HG02973 (cell line): Measurements from ENCODE around the gene SGIP1.

Experiments
- ATAC-seq: cut with Tn5 transposase; IDR thresholded peaks from one replicate; pipeline ENCODE4 v1.9.1; 2021; ENCODE audit warnings: moderate library complexity; ENCODE audit not compliant: unreplicated experiment

SGIP1 gene, protein sequence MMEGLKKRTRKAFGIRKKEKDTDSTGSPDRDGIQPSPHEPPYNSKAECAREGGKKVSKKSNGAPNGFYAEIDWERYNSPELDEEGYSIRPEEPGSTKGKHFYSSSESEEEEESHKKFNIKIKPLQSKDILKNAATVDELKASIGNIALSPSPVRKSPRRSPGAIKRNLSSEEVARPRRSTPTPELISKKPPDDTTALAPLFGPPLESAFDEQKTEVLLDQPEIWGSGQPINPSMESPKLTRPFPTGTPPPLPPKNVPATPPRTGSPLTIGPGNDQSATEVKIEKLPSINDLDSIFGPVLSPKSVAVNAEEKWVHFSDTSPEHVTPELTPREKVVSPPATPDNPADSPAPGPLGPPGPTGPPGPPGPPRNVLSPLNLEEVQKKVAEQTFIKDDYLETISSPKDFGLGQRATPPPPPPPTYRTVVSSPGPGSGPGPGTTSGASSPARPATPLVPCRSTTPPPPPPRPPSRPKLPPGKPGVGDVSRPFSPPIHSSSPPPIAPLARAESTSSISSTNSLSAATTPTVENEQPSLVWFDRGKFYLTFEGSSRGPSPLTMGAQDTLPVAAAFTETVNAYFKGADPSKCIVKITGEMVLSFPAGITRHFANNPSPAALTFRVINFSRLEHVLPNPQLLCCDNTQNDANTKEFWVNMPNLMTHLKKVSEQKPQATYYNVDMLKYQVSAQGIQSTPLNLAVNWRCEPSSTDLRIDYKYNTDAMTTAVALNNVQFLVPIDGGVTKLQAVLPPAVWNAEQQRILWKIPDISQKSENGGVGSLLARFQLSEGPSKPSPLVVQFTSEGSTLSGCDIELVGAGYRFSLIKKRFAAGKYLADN

DNA sequence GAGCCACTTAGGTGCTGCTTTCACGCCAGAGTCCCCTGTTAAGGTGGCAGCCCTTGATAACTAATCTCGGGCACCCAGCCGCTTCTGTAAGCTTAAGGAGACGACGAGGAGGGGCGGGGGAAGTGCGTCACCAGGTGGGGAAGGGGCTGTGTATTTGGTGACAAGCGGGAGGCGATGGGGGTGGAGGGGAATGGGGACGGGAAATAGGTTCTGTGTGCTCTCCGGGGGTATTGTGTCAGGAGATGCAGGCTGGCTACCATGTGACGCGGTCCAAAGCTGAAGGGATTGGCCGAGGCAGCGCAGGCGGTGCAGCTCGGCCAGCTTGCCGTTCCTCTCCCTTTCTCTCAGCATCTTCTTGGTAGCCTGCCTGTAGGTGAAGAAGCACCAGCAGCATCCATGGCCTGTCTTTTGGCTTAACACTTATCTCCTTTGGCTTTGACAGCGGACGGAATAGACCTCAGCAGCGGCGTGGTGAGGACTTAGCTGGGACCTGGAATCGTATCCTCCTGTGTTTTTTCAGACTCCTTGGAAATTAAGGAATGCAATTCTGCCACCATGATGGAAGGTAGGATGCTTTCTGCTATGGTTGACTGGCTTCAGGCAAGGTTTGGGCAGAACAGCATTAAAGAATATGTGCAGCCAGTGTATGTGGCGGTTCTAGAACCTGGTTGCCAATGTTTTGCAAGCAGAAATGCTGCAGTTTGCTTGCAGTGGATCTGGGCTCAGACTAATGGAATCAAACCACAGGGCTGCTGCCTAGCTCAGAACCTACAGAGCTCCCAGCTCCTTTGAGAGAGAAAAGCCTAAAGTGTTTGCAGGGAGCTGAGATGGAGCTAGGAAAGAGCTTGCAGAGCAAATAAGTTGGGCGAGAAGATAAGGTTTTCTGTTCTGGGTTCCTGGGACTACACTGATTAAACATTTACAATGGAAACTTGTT is at the start of gene SGIP1:
Gene SGIP1, plus strand, starts transcription at position 350 of the 937 bp plus-strand sequence. Its CDS starts 206 bp downstream, at position 556.
- ATAC-seq: no peak

DNA sequence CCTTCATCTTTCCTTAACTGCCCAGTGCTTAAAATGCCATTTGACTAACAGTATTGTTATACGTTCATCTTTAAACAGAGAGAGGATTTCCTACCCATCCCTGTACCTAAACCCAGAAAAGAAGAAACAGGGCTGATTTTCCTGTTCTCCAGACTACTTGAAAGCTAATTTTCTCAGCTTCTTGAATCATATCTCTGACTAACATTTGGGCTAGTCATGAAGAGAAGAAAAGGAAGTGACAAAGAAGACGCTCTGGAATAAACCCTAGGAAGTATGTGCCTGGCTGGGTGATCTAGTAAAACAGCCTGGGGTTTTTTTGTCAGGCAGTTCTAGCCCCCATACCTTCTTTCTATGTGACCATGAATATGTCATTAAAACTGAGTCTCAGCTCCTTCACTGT is 44.8 kb upstream of the SGIP1 start:
- no peak for ATAC-seq

DNA sequence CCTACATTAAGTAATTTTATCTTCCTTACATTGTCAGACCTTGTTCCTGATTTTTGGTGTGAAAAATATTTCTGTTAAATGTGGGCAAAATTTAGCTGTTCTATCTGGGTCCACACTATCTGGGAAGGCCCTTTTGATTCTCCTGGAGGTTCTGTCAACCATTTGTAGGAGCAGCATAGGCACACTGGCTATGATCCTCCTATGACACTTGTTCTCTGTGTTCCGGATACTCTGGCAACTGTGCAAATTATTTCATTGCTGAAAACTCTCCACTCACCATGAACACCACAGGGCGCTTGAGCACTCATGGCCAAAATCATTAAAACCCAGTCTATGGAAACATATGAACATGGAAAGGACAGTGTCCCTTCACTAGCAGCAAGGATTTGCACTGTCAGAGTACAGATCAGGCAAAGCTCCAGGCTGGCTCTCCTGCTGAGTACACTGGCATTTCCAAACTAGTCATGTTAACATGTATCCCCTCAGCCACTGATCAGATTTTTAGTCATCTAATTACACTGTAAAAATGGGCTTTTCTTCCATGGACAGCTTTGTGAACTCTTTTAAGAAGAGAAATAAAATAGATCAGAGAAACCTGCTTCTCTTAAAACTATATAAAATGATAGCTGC is 43.9 kb upstream of the SGIP1 start:
- no peak for ATAC-seq

DNA sequence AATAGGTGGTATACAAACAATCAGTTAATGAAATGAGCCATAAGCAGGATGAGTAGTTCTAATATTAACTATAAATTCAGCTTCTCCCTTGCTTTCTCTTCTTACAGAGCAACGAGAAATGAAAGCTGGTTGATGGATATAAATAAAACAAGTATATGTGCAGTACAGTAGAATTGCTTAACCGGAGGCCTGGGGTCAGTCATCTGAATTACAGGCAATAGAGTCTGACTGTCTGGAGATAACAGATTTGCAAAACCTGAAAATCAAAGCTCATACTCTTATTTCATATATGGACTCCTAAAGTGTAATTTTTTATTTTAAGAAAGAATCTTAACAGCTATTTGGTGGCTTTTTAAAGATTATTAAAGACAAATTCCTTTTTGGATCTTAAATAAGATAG is 43.1 kb upstream of the SGIP1 start:
- no peak for ATAC-seq

DNA sequence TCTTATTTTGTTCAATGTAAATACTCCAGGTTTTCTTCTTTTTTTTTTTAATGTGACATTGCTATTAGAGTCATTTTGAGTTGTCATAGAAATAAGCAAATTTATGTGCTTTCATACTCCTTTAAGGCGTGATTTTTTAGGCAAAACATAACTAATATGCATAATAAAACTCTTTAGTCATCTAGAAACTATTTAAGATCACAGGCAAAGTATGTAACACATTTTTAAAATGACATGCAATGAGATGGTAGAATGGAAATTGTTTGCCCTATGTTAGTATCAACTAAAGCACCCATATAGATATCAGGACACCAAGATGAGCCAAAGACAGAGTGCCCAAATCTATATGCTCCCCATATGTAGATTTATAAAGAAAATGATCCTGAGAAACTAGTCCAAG is 41.5 kb upstream of the SGIP1 start:
- ATAC-seq: no peak

DNA sequence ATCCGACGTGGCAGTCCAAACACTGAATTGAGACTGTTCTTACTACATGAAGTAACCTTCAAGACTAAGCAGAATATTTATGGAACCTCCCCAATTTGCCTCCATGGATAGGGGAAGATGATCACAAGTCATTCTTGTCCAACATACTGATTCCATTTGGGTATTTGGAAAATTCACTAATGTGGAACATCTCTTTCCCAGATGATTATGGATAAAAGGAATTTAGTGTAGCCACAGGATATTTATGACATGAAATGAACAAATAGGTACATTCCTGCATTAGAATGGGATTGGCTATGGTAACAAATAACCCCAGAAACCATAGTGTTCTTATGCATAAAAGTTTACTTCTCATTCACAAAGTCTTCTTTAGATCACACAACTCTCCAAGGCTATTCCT is 40.2 kb upstream of the SGIP1 start:
- ATAC-seq: no peak

DNA sequence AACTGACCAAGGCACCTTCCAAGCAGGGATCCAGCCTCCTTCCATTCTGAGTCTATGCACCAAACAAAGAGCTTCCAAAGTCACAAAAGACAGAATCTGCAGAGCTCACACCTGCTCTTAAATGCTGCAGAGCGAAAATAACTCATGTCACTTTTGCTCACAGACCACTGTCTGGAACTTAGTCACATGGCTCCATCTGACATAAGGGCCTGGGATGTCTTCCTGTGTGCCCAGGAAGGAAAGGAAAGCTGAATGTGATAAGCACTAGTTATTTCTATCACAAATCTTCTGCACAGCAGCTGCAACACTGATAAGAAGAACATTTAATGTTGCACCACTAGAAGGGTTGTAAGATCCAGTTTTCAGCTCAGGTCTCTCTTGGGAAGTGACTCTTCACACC is 39.5 kb upstream of the SGIP1 start:
- no peak for ATAC-seq

DNA sequence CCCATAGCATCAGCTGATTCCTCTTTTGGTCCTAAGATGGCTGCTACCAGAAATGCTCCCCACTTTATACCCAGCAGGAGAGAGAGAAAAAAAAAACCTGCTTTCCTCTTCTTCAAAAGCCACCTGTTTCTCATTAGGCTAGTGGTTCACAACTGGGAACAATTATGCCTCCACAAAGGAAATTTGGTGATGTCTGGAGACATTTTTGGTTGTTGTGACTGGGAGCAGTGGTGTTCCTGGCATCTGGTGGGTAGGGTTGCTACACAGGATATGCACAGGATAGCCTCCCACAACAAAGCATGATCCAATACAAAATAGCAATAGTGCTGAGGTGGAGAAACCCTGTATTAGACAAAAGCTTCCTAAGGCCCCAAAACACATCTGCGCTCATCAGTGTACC is 38.5 kb upstream of the SGIP1 start:
- no peak for ATAC-seq

DNA sequence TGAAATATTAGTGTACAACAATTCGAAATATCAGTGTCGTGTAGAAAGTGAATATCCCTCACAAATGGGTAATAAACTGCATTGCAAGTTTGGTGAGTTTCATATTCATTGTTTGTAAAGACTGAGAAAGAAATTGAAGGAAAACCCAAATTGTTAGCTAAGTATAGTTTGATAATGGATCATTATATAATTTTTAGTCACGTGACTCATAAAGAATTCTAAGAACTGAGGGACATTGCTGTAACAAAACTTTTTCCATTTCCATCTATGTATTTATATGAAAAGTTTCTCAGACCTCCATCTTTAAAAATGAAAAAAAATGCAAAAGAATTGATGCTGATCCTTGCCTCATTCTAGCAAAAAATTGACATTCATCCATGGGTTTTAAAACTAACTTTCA is 36.0 kb upstream of the SGIP1 start:
- no peak for ATAC-seq

DNA sequence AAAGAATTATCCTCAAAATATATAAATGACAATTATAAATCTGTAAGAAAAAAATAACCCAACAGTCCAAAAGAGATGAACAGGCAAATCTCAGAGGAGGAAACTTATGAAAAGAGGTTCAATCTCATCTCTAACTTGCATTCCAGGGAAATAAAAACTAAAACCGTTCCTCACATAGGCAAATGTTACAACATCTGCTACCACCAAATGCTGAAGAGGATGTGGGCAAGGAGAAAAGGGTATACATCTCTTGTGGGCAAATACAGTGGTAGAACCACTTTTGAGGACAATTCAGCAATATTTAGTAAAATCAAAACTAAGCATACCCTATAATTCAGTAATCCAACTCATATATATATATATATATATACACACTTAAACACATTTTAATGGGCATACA is 33.7 kb upstream of the SGIP1 start:
- no peak for ATAC-seq

DNA sequence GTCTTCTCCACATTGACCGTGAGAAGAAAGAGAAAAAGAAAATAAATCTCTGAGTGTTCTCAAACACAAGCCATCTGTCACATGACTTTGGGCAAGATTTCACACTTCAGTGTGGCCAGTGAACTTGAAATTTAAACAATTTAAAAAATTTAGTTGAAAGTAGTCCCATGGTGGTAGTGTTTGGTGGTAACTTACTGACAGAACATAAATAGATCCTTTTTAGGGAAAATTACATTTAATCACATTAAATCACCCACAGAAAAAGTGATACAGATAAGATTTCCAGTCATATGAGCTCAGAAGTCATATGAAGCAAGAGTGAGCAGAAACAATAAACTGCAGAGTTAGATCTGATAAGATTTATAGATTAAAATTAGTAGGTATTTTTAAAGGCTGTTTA is 31.9 kb upstream of the SGIP1 start:
- ATAC-seq: no peak

DNA sequence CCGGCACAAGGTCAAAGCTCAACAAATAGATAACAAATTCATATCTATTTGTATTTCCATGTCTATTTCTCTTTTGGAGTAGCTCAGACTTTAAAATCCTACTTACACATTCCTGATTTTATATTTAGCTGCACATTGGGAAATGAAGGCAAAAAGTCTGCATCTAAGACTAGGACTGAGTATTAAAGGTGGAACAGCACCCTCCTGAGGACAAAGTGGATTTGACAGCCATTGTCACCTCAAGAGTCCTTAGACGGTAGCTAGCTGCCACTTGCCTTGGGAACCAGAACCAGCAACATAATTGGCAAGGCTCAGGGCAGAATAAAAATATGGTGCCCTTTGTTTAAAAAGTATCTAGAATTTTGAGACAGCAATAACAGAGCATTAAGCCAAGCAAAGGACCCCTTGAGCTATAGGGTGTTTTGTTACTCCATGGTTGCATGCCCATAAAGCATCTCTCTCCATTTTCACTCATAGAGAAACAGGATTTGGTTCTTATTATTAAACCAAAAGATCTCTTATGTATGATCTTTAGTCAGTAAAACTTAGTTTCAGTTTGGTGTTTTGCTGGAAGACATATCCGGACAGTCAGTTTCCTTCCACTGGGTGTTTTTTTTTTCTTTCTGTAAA is 30.0 kb upstream of the SGIP1 start:
- ATAC-seq: peak; percentile 88

DNA sequence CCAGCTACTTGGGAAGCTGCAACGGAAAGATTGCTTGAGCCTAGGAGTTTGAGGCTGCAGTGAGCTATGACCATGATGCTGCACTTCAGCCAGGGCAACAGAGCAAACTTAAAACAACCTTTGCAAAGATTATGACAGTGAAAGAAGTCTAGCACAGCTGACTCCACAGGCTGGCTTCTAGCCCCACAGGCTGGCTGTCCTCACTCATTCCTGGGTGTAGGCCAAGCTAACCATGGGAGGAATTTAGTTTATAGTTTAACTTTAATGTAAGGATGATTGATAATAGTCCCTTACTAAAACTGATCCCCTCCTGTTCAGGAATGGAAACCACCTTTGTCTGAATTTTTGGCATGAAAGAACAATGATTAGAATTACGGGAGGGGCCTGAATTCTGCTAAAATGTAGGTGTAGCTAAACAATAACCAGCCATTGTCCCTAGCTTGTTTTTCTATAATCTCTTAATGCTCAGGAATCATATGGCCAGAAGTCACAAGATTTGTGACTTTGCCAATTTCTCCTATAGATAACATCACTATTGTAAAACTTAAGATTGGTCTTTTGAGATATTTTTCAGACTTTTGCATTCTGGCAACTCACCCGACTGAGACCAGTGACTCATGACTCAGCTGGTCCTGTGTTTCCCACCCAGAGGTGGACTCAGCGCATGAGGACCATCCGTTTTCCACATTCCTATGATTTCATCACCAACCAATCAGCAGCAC is 28.1 kb upstream of the SGIP1 start:
- no peak for ATAC-seq

DNA sequence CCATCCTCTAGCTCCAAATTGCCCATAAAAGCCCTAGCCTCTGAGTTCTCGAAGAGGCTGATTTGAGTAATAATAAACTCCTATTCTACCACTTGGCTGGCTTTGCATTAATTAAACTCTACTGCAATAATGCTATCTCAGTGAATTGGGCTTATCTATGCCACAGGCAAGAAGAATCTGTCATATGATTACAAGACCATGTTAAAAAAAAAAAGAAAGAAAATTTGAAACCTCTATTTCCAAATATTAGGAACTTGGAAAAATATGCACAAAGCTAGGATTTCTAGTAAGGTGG is 27.6 kb upstream of the SGIP1 start:
- ATAC-seq: no peak

DNA sequence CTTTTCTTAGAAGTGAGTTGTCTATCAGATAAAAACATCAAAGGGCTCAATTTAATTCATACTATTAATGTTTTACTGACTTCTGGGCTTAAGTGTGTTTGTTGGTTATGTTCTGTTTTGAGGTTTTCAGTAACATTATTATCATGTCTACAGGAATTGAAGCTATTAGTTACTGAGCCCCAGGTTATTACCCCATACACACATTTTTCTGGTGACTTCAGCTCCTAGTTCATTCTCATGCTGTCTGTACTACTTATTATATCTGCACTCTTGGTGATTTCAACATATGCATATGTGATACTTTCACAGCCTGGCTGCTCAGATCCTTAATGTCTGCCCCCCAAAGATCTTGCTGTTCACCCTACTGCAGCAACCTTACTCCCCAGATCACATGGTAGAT is 27.0 kb upstream of the SGIP1 start:
- ATAC-seq: no peak

DNA sequence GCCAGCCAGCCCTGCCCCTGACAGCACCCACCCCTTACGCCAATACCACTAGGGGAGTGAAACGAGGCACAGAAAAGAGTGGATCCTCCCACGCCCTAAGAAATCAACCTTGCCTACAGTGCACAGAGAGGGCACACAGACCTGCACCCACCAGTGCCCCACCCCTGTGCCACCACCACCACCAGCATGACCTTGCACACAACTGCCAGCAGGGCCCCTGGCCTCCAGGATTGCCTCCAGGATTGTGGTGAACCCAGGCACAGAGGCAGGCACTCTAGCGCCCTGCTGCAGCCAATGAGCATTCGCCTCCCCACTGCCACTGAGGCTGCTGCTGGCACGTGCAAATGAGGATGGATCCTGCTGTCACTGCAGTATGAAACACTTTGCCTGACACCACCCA is 23.5 kb upstream of the SGIP1 start:
- no peak for ATAC-seq

DNA sequence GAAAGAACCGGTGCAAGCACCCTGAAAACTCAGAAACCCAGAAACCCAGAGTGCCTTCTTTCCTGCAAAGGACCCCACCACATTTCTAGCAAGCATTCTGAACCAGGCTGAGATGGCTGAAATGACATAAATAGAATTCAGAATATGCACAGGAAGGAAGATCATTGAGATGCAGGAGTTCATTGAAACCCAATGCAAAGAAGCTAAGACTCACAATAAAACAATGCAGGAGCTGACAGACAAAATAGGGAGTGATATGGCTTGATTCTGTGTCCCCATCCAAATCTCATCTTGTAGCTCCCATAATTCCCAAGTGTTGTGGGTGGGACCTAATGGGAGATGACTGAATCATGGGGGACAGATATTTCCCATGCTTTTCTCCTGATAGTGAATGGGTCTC is 22.8 kb upstream of the SGIP1 start:
- no peak for ATAC-seq

DNA sequence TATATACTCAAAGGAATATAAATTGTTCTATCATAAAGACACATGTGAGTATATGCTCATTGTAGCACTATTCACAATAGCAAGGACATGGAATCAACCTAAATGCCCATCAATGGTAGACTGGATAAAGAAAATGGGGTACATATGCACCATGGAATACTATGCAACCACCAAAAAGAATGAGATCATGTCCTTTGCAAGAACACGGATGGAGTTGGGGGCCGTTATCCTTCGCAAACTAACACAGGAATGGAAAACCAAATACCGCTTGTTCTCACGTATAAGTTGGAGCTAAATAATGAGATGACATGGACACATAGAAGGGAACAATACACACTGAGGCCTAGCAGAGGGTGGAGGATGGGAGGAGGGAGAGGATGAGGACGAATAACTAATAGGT is 16.0 kb upstream of the SGIP1 start:
- no peak for ATAC-seq

DNA sequence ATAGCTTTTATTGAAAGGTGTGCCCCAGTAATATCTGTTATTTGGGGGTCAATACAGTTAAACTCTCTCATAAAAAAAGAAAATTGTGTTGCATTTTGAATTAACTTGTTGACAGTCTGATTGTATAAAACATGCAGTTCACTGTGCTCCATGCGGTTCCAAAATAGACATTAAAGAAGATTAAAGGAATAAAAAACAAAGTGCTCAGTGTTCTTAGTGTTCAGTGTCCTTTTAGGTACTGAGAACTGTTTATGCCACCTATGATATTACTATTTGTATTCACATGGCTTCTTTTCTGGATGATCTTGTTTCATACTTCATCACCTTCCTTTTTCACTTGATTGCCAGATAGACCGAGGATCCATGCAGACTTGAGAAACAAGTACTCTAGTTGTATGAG is 15.3 kb upstream of the SGIP1 start:
- ATAC-seq: no peak

DNA sequence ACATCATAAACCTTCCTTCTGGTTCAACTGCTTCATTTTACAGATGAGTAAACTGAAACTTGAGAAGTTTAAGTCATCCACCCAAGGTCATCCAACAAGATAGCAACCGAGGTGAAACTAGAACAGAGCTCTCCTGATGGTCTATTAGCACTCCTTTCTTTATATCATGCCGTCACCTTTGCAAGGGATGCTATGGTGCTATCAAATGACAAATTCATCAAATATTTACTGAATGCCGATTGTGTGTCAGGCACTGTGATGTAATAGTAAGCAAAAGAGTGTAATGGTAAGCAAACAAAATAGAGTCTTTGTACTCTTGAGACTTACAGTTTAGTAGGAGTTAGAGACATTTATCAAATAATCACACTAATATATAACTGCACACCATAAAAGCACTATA is 14.0 kb upstream of the SGIP1 start:
- no peak for ATAC-seq
